HCT116 (cell line): ENCODE results near the gene OR5D16.

Source experiments
- CEBPB ChIP-seq: IDR thresholded peaks from 2 replicates; pipeline ENCODE4 v1.6.1; 2012; ENCODE audit warnings: low read depth
- EZH2phosphoT487 ChIP-seq: fragments of 200-600 bp; IDR thresholded peaks from 2 replicates; pipeline ENCODE4 v1.6.1; 2018; ENCODE audit warnings: antibody characterized with exemption, borderline replicate concordance
- JUND ChIP-seq: IDR thresholded peaks from 2 replicates; pipeline ENCODE4 v1.6.1; 2012
- POLR2A ChIP-seq: IDR thresholded peaks from 2 replicates; pipeline ENCODE4 v1.7.0; 2011; ENCODE audit warnings: borderline replicate concordance; ENCODE audit not compliant: insufficient read depth, insufficient read length; ENCODE audit errors: extremely low read depth
- POLR2AphosphoS5 ChIP-seq: IDR thresholded peaks from 2 replicates; pipeline ENCODE4 v1.6.1; 2011; ENCODE audit warnings: mild to moderate bottlenecking, low read depth, low read length, moderate library complexity
- TF ChIP-seq, protein P1 (sequence below): IDR thresholded peaks from 2 replicates; pipeline ENCODE4 v1.6.1; 2012
- TF ChIP-seq, protein P2 (sequence below): IDR thresholded peaks from 2 replicates; pipeline ENCODE4 v1.6.1; 2012; ENCODE audit warnings: low read depth
- TF ChIP-seq, protein P3 (sequence below), 3 experiments: fragments of 200-600 bp in 1 of 3; sonication (generic) in 1 of 3; IDR thresholded peaks in 2 of 3; conservative IDR thresholded peaks in 1 of 3; 2 replicates each; pipeline ENCODE4 v1.5.1; 2012 to 2017; ENCODE audit warnings: low read depth in 2 of 3, low read length in 2 of 3, antibody characterized with exemption in 1 of 3, borderline replicate concordance in 1 of 3, control low read depth in 1 of 3, mild to moderate bottlenecking in 1 of 3, mixed read lengths in 1 of 3, mixed run types in 1 of 3, moderate library complexity in 1 of 3; ENCODE audit not compliant: insufficient read depth in 1 of 3

DNA sequence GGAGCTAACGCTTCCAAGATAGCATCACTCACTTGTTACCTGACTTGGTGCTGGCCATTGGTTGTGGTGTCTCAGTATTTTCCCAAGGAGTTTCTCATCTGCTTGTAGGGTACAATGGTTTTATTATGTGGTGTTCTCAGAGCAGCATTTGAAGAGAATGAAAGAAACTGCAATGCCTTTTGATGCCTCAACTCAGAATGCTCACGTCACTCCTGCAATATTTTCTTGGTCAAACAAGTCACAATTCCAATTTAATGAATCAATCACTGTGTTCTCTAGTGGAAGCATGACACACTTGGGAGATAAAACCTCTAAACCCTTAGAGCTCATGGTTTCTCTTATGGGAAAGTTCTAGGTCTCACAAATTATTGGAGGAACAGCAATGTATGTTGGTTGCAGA is 45.2 kb upstream of the OR5D16 start:
- TF ChIP-seq, protein P1, sequence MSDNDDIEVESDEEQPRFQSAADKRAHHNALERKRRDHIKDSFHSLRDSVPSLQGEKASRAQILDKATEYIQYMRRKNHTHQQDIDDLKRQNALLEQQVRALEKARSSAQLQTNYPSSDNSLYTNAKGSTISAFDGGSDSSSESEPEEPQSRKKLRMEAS, result no peak
- TF ChIP-seq JUND (no peak), POLR2A (no peak), POLR2AphosphoS5 (no peak), EZH2phosphoT487 (no peak), CEBPB (no peak)
- TF ChIP-seq, protein P2, sequence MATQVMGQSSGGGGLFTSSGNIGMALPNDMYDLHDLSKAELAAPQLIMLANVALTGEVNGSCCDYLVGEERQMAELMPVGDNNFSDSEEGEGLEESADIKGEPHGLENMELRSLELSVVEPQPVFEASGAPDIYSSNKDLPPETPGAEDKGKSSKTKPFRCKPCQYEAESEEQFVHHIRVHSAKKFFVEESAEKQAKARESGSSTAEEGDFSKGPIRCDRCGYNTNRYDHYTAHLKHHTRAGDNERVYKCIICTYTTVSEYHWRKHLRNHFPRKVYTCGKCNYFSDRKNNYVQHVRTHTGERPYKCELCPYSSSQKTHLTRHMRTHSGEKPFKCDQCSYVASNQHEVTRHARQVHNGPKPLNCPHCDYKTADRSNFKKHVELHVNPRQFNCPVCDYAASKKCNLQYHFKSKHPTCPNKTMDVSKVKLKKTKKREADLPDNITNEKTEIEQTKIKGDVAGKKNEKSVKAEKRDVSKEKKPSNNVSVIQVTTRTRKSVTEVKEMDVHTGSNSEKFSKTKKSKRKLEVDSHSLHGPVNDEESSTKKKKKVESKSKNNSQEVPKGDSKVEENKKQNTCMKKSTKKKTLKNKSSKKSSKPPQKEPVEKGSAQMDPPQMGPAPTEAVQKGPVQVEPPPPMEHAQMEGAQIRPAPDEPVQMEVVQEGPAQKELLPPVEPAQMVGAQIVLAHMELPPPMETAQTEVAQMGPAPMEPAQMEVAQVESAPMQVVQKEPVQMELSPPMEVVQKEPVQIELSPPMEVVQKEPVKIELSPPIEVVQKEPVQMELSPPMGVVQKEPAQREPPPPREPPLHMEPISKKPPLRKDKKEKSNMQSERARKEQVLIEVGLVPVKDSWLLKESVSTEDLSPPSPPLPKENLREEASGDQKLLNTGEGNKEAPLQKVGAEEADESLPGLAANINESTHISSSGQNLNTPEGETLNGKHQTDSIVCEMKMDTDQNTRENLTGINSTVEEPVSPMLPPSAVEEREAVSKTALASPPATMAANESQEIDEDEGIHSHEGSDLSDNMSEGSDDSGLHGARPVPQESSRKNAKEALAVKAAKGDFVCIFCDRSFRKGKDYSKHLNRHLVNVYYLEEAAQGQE, result no peak
- TF ChIP-seq, protein P3, sequence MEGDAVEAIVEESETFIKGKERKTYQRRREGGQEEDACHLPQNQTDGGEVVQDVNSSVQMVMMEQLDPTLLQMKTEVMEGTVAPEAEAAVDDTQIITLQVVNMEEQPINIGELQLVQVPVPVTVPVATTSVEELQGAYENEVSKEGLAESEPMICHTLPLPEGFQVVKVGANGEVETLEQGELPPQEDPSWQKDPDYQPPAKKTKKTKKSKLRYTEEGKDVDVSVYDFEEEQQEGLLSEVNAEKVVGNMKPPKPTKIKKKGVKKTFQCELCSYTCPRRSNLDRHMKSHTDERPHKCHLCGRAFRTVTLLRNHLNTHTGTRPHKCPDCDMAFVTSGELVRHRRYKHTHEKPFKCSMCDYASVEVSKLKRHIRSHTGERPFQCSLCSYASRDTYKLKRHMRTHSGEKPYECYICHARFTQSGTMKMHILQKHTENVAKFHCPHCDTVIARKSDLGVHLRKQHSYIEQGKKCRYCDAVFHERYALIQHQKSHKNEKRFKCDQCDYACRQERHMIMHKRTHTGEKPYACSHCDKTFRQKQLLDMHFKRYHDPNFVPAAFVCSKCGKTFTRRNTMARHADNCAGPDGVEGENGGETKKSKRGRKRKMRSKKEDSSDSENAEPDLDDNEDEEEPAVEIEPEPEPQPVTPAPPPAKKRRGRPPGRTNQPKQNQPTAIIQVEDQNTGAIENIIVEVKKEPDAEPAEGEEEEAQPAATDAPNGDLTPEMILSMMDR (IDR thresholded peaks at IDR 0.05 in 2 of 3, conservative IDR thresholded peaks at IDR 0.05 in 1 of 3; ENCODE audit: borderline replicate concordance in 1 of 3, insufficient read depth in 1 of 3, low read depth in 2 of 3, low read length in 2 of 3), result no peak
